Activated CD4-positive, alpha-beta memory T cell treated with anti-CD3 and anti-CD28 coated beads for 36 hours (primary cell): ENCODE results near the gene ARFGAP1. TPM values are rescaled to one million over a fixed set of nuclear protein-coding genes. Genes with fewer than 3 reads are reported as not detected.
A peak's percentile ranks its signal among the peaks of the same experiment; 100 is the strongest.

Experiments used
- CTCF ChIA-PET: fragments of 350-600 bp; sonication (Branson Sonifier 250); formaldehyde crosslinking; loops from one replicate; lab custom pipeline; 2021; ENCODE audit warnings: antibody characterized with exemption, inconsistent platforms; lab: Charles Lee
- POLR2A ChIA-PET: fragments of 350-600 bp; sonication (Branson Sonifier 250); formaldehyde crosslinking; loops from one replicate; lab custom pipeline; 2021; ENCODE audit warnings: antibody characterized with exemption; lab: Charles Lee
- DNase-seq: peaks from one replicate; pipeline ENCODE4 v3.0.0-alpha.2; 2020
- H3K27ac Mint-ChIP-seq: one replicate; pipeline ENCODE4 v1.8.0; 2021; ENCODE audit warnings: mixed read lengths
- H3K27me3 Mint-ChIP-seq: one replicate; pipeline ENCODE4 v1.8.0; 2021; ENCODE audit warnings: mixed read lengths
- H3K36me3 Mint-ChIP-seq: one replicate; pipeline ENCODE4 v1.8.0; 2021; ENCODE audit warnings: mixed read lengths
- H3K4me1 Mint-ChIP-seq: one replicate; pipeline ENCODE4 v1.8.0; 2021; ENCODE audit warnings: low read depth, mixed read lengths
- H3K4me3 Mint-ChIP-seq: one replicate; pipeline ENCODE4 v1.8.0; 2021; ENCODE audit warnings: mild to moderate bottlenecking, mixed read lengths
- H3K9me3 Mint-ChIP-seq: one replicate; pipeline ENCODE4 v1.8.0; 2021; ENCODE audit warnings: mixed read lengths
- intact Hi-C: fragments of 100-400 bp; cut with micrococcal nuclease; formaldehyde crosslinking; loops from one replicate; pipeline ENCODE4 v1.15.1; 2023
- total RNA-seq, 2 experiments: library from RNA; stranded (reverse); gene quantifications; one replicate each; pipeline ENCODE4 v1.2.3, GENCODE V29; 2021

The ARFGAP1 gene
- total RNA-seq, 2 experiments from 2014 or later = 68.4 to 72.4 TPM

DNA sequence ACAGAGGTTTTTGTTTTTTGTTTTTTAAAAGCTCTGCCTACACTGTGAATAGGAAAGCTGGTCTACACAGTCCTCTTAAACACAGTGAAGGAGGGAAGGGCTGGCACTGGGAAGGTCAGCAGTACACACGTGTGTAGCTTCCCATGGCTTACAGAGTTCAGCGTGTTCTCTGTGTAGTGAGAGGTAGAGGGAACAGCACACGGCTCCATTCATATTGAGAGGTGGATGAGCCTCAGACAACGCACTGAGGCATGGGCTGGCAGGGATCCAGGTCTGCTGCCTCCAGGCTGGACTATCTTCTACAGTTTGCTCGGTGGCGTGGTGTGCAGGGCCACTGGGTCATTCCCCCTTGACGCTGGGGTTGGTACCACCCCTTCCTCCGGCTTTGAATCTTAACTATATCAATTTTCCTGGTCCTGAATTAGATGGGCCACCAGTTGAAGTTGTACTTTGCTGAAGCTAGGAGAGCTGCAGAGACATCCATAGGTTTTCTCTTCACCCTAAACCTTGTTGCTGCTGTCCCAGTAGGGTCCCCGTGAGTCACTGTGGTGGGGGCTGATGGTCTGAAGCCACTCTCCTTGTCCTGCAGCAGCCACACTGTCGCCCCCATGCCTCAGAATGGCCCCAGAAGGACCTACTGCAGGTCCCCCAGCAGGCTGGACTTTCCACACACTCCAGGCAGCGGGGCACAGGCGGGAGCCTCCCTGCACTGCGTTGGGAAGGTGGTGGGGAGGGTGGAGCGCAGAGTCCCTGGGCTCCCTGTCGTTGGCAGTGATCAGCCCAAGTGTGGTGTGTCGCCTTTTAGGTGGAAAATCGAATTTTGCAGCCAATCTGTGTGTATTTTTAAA lies 2.0 kb downstream of the ARFGAP1 start:
- peaks cover 10% of the 10 kb centered on the region for H3K36me3 Mint-ChIP-seq
- no peak overlapping the region for H3K27ac Mint-ChIP-seq
- no peak for DNase-seq
- no peaks in the 10 kb centered on the region for H3K27me3 Mint-ChIP-seq
- H3K4me3 Mint-ChIP-seq = peak overlapping the region; percentile 32
- CTCF ChIA-PET = interaction anchor here (0.7 kb wide), 1 partner anchor 51 kb away, joined by 3 read pairs; no protein-coding TSS in a partner anchor
- intact Hi-C loops = loop anchor here (5.0 kb wide), 1 partner anchor 57 kb away; the partner anchor contains the start of gene YTHDF1
- POLR2A ChIA-PET = no interaction called here
- H3K4me1 Mint-ChIP-seq = peaks cover 24% of the 10 kb centered on the region
- no peaks in the 10 kb centered on the region for H3K9me3 Mint-ChIP-seq

DNA sequence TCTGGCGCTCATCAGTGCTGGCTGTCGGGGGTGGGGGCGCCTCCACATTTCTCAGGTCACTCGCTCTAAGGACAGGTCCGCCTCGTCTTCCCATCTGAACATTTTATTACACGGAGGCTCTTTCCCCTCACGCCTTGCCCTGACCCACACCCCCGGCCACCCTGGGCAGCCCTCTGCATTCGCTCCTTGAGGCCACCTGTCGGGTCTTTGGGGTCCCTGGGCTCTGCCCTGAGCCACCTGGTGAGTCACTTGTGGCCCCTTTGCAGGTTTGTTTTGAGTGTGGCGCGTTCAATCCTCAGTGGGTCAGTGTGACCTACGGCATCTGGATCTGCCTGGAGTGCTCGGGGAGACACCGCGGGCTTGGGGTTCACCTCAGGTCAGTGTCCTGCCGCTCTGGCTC lies 3.2 kb downstream of the ARFGAP1 start:
- H3K4me3 Mint-ChIP-seq = no peak overlapping the region
- H3K36me3 Mint-ChIP-seq = peaks cover 12% of the 10 kb centered on the region
- no peaks in the 10 kb centered on the region for H3K9me3 Mint-ChIP-seq
- POLR2A ChIA-PET = no interaction called here
- H3K27me3 Mint-ChIP-seq = no peaks in the 10 kb centered on the region
- H3K4me1 Mint-ChIP-seq = peaks cover 24% of the 10 kb centered on the region
- DNase-seq = no peak
- intact Hi-C loops = no loop called here
- no peak overlapping the region for H3K27ac Mint-ChIP-seq
- CTCF ChIA-PET = no interaction called here

DNA sequence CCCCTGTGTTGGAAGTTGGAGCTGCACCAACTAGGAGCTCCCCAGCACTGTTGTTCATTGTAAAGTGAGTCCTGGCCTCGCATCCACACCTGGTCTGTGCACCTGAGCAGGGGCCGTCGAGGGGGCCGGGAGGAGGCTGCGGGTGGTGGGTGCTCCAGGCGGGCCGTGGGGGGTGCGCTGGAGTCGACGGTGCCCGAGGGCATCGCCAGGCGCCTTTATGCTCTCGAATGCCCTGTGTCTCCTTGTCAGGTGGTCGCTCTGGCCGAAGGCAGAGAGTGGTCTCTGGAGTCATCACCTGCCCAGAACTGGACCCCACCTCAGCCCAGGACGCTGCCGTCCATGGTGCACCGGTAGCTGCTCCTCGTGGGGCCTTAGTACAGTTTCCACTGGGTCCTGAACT lies 4.3 kb downstream of the ARFGAP1 start:
- ChIA-PET POLR2A (no interaction called here), CTCF (interaction anchor here (1.0 kb wide), 1 partner anchor 53 kb away, joined by 5 read pairs; no protein-coding TSS in a partner anchor)
- H3K36me3 Mint-ChIP-seq = peaks cover 12% of the 10 kb centered on the region
- no peak for DNase-seq
- no peak overlapping the region for H3K27ac Mint-ChIP-seq
- no peaks in the 10 kb centered on the region for H3K9me3 Mint-ChIP-seq
- no peaks in the 10 kb centered on the region for H3K27me3 Mint-ChIP-seq
- no peak overlapping the region for H3K4me3 Mint-ChIP-seq
- peaks cover 18% of the 10 kb centered on the region for H3K4me1 Mint-ChIP-seq
- intact Hi-C loops = no loop called here

DNA sequence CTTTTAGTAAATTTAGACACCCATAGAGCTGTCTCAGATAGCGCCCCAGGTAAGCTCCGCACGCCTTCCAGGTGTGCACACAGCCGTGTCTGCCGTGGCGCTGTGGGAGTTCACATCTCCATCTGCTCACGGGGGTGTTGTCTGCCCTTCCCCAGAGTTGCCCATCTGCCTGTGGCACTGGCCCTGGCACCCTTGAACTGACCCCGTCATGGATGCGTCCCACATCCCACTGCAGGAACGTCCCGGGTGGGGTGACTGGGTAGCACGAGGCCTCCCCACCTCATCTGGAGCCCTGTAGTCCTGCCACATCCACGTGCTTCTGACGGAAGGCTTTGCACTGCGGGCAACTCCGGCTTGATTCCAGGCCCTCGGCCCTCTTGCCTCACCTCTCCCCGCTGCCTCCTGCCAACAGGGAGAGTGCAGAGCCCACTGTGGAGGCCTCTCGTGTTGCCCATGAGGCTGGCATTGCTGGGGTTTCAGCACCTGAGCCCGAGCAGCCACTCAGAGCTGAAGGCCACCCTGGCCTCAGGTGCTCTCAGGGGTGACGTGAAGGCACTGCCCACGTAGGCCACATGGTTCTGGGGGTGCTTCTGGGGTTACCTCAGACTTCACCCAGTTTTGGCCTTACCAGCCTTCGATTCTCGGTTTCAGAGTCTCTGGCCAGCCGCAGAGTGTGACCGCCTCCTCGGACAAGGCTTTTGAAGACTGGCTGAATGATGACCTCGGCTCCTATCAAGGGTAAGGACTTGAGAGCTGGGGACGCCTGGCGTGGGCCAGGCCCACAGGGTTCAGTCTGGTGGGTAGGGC lies 5.1 kb downstream of the ARFGAP1 start:
- Mint-ChIP-seq H3K9me3 (no peaks in the 10 kb centered on the region), H3K36me3 (peaks cover 12% of the 10 kb centered on the region), H3K4me1 (peaks cover 18% of the 10 kb centered on the region), H3K27me3 (no peaks in the 10 kb centered on the region), H3K4me3 (no peak overlapping the region), H3K27ac (no peak overlapping the region)
- DNase-seq = no peak
- CTCF ChIA-PET = no interaction called here
- POLR2A ChIA-PET = no interaction called here
- intact Hi-C loops = no loop called here

DNA sequence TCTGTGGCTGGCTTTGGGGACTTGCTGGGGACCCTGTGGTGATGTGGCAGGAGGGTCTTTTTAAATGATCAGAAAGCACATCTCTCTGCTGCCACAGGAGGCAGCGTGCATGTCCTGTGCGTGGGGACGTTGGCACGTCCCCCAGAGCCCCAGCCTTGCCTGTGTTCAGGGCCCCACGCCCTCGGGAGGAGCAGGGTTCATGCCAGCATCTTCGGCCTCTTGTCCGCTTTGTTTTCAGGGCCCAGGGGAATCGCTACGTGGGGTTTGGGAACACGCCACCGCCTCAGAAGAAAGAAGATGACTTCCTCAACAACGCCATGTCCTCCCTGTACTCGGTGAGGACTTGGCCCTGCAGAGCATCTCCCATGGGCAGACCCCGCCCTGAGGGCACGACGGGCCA lies 6.0 kb downstream of the ARFGAP1 start:
- intact Hi-C loops = no loop called here
- Mint-ChIP-seq H3K4me1 (peaks cover 16% of the 10 kb centered on the region), H3K4me3 (no peak overlapping the region), H3K27ac (no peak overlapping the region), H3K27me3 (no peaks in the 10 kb centered on the region), H3K36me3 (peaks cover 12% of the 10 kb centered on the region), H3K9me3 (no peaks in the 10 kb centered on the region)
- DNase-seq = no peak
- ChIA-PET POLR2A (no interaction called here), CTCF (no interaction called here)

DNA sequence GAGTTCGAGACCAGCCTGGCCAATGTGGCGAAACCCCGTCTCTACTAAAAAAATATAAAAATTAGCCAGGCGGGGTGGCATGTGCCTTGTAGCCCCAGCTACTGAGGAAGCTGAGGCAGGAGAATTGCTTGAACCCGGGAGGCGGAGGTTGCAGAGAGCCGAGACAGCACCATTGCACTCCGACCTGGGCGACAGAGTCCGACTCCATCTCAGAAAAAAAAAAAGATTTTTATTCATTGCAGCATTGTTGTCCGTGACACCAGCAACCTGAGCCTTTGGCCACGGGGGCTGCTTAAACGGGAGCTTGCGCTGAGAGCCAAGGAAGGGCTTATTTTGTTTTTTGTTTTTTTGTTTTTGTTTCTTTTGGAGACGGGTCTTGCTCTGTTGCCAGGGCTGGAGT lies 7.3 kb downstream of the ARFGAP1 start:
- no peak for DNase-seq
- CTCF ChIA-PET = interaction anchor here (0.7 to 1.7 kb wide), 3 partner anchors 30 to 57 kb away, joined by 3 to 6 read pairs (median 4); no protein-coding TSS in a partner anchor
- no peak overlapping the region for H3K27ac Mint-ChIP-seq
- no peaks in the 10 kb centered on the region for H3K27me3 Mint-ChIP-seq
- no peak overlapping the region for H3K4me3 Mint-ChIP-seq
- H3K4me1 Mint-ChIP-seq = peaks cover 8% of the 10 kb centered on the region
- intact Hi-C loops = no loop called here
- POLR2A ChIA-PET = no interaction called here
- no peaks in the 10 kb centered on the region for H3K9me3 Mint-ChIP-seq
- H3K36me3 Mint-ChIP-seq = peaks cover 12% of the 10 kb centered on the region

DNA sequence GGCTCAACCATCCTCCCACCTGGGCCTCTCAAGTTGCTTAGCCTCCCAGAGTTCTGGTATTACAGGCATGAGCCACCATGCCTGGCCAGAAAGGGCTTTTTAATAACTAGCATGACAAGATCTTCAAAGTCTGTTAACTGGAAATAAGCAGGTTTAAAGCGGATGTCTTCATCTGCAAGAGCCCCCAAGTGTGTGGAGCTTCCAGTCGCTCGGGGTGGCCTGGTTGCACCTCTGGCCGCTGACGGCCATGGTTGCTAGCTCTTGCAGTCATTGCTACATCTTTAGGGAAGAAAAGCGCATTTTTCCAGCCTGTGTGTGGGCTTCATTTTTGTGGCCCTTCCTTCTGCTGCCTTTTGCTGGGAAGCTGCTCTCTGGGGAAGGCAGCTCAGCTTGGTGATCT lies 7.8 kb downstream of the ARFGAP1 start:
- Mint-ChIP-seq H3K4me1 (peaks cover 4% of the 10 kb centered on the region), H3K9me3 (no peaks in the 10 kb centered on the region), H3K4me3 (no peak overlapping the region), H3K36me3 (peaks cover 12% of the 10 kb centered on the region), H3K27me3 (no peaks in the 10 kb centered on the region), H3K27ac (no peak overlapping the region)
- ChIA-PET POLR2A (no interaction called here), CTCF (interaction anchor here (0.7 to 1.7 kb wide), 3 partner anchors 29 to 57 kb away, joined by 3 to 6 read pairs (median 4); no protein-coding TSS in a partner anchor)
- DNase-seq = no peak
- intact Hi-C loops = no loop called here

DNA sequence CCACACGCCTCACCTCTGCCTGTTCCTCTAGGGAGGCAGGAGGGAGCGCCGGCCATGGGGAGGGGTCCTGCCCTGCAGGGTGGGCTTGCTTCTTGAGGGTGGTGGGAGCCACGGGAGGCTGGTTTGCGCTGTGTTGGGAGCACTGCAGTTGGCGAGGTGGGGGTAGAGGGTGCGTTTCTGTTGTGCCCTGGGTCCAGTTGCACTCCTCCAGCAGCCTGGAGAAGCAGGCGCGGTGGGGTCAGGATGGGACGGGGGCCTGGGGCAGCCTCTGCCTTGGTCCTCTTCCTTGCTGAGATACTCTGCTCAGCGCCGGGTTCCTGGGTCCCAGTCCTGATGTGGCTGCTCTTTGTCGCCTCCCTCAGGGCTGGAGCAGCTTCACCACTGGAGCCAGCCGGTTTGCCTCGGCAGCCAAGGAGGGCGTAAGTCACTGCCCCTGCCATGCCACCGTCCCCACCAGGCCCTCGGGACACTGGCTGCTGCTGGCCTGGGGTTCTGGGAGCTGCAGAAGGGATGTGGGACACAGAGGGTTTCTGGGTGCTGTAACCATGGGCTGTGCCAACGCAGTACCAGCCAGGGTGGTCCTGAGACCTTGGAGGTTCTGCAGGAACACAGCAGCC lies 8.4 kb downstream of the ARFGAP1 start:
- H3K4me1 Mint-ChIP-seq = peaks cover 4% of the 10 kb centered on the region
- intact Hi-C loops = no loop called here
- H3K36me3 Mint-ChIP-seq = peaks cover 14% of the 10 kb centered on the region

DNA sequence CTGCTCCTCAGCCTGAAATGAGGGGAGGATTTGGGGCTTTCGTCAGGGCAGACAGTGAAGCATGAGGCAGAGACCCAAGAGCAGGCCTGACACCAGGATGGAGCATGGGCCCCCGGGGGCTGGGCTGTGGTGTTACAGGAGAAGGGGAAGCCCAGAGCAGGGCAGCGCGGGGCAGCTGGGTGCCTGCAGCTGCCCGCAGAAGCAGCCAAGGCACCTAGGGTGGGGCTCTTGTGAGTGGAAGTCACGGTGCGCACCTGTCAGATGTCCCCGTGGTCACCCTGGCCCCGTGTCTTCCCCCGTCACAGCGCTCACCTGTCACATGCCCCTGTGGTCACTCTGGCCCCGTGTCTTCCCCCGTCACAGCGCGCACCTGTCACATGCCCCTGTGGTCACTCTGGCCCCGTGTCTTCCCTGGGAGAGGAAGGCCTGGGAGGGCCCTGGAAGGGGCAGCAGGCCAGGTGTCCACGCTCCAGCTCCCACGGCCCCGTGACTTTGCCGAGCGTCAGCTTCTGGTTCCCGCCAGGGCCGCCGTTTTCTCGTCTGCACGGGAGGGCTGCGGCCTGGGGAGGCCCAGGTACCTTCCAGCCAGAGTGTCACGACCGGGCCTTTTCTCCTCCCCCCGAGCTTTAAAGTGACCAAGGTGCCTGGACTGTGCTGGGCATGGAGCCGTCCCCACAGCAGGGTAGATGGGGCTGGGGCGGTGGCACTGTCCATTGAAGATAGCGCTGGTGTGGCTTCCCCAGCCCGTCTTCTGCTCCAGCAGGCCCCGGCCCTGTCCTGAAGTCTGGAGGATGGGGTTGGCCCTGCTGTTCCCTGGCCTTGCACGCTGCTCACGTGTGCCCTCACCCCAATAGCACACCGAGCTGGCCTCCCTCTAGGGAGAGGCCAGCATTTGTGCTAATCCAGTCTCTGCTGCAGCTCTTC lies 9.4 kb downstream of the ARFGAP1 start:
- ChIA-PET POLR2A (no interaction called here), CTCF (interaction anchor here (1.3 kb wide), 1 partner anchor 9 kb away, joined by 5 read pairs; the partner anchor contains the start of gene ARFGAP1)
- Mint-ChIP-seq H3K4me1 (peaks cover 4% of the 10 kb centered on the region), H3K4me3 (no peak overlapping the region), H3K9me3 (no peaks in the 10 kb centered on the region), H3K27ac (no peak overlapping the region), H3K27me3 (no peaks in the 10 kb centered on the region), H3K36me3 (peaks cover 12% of the 10 kb centered on the region)
- intact Hi-C loops = no loop called here
- no peak for DNase-seq

More for the DNA sequence above, 8.4 kb downstream of the ARFGAP1 start:
- no peaks in the 10 kb centered on the region for H3K9me3 Mint-ChIP-seq
- POLR2A ChIA-PET = no interaction called here
- H3K27me3 Mint-ChIP-seq = no peaks in the 10 kb centered on the region
- H3K4me3 Mint-ChIP-seq = no peak overlapping the region
- H3K27ac Mint-ChIP-seq = no peak overlapping the region
- CTCF ChIA-PET = interaction anchor here (1.0 to 1.7 kb wide), 3 partner anchors 8 to 58 kb away, joined by 4 to 6 read pairs (median 5); partner anchors contain the start of gene ARFGAP1
- no peak for DNase-seq

DNA sequence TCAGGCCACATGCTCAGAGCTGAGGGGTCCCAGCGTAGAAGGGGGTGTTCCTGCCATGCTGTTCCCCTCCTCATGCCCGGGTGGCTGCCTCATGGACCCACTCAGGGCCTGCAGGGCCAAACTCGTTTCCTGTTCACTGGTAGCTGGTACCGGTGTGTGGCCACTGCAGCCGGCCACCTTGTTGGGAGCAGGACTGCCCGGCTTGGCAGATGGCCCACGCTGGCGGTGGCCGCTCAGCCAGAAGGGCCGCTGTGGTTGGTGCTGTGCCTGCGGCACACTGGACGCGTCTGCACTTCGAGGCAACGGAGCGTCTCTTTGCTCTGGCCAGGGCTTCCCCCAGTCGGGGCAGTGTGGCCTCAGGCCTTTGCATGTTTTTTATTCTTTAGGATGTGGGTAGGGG lies 10.3 kb downstream of the ARFGAP1 start:
- ChIA-PET CTCF (no interaction called here), POLR2A (no interaction called here)
- no peaks in the 10 kb centered on the region for H3K9me3 Mint-ChIP-seq
- no peak overlapping the region for H3K4me3 Mint-ChIP-seq
- H3K4me1 Mint-ChIP-seq = peaks cover 4% of the 10 kb centered on the region
- no peak overlapping the region for H3K27ac Mint-ChIP-seq
- H3K27me3 Mint-ChIP-seq = no peaks in the 10 kb centered on the region
- intact Hi-C loops = no loop called here
- H3K36me3 Mint-ChIP-seq = peaks cover 13% of the 10 kb centered on the region
- DNase-seq = no peak

DNA sequence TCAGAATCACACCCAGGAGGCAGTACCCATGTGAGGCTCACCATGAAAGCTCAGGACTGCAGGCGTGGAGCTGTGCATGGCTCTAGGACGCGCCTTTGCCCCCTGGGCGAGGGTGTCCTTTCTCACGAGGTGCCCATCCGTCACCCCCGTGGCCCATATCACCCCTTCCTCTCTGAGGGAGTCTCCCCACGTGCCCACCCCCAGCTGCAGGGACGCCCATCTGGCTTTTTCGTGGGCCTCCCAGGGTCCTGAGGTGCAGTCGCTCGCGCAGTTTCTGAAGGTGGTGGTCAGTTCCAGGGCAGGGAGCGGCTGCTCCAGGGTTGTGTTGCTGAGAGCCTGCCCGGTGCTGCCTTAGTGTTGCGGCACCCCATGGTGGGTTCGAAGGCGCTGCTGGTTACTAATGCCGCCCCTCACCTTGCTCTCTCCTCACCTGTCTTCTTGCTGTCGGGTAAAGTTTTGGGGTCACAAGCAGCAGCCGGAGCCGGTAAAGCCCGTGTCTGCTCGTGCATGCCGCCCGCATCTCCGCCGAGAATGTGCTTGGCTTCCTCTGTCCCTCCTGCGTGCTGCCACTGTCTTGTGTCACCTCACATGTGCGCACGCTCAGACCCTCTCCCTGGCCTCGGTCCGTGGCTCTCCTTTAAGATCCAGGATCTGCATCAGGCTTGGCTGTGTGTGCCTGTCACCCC lies 10.9 kb downstream of the ARFGAP1 start:
- peak overlapping the region; percentile 62 for H3K27ac Mint-ChIP-seq
- POLR2A ChIA-PET = no interaction called here
- no peaks in the 10 kb centered on the region for H3K27me3 Mint-ChIP-seq
- peak overlapping the region; percentile 63 for H3K4me3 Mint-ChIP-seq
- DNase-seq = no peak
- H3K9me3 Mint-ChIP-seq = no peaks in the 10 kb centered on the region
- peaks cover 11% of the 10 kb centered on the region for H3K36me3 Mint-ChIP-seq
- CTCF ChIA-PET = no interaction called here
- H3K4me1 Mint-ChIP-seq = peaks cover 4% of the 10 kb centered on the region
- intact Hi-C loops = no loop called here
